ENCODE results near the gene PTRH1. TPM values are rescaled to one million over a fixed set of nuclear protein-coding genes. Genes with fewer than 3 reads are reported as not detected.

The PTRH1 gene
- total RNA-seq, 2 donors from 2014 or later: 8.9 to 23.8 TPM

- Histone ChIP-seq H3K27ac (no peak overlapping the region), H3K4me3 (no peak overlapping the region), H3K36me3 (no peaks in the 10 kb centered on the region), H3K4me1 (no peaks in the 10 kb centered on the region), H3K9ac (ENCODE audit: low read depth in 2 of 2, low read length in 2 of 2) (no peak overlapping the region), H3K9me3 (no peaks in the 10 kb centered on the region), H3K27me3 (no peaks in the 10 kb centered on the region)
- no peak for TF ChIP-seq CTCF (IDR thresholded peaks at IDR 0.05)
- no peak for DNase-seq
- intact Hi-C loops (cut with DNase I): no loop called here
Observed at GRCh38 chr9:127683723-127684122, 31.7 kb downstream of the PTRH1 start.

GRCh38 chr9:127682351-127683136 is 32.9 kb downstream of the PTRH1 start:
- Histone ChIP-seq H3K4me3 (no peak overlapping the region), H3K9me3 (no peaks in the 10 kb centered on the region), H3K27me3 (no peaks in the 10 kb centered on the region), H3K27ac (no peak overlapping the region), H3K9ac (ENCODE audit: low read depth in 2 of 2, low read length in 2 of 2) (no peak overlapping the region), H3K4me1 (no peaks in the 10 kb centered on the region), H3K36me3 (no peaks in the 10 kb centered on the region)
- no peak for DNase-seq
- no peak for TF ChIP-seq CTCF (IDR thresholded peaks at IDR 0.05)
- intact Hi-C loops (cut with DNase I): no loop called here

- TF ChIP-seq CTCF (IDR thresholded peaks at IDR 0.05): no peak
- no peaks in the 10 kb centered on the region for H3K9me3 ChIP-seq
- DNase-seq: no peak
- H3K9ac ChIP-seq (ENCODE audit: low read depth in 2 of 2, low read length in 2 of 2): no peak overlapping the region
- no peaks in the 10 kb centered on the region for H3K4me1 ChIP-seq
- no peak overlapping the region for H3K4me3 ChIP-seq
- H3K36me3 ChIP-seq: no peaks in the 10 kb centered on the region
- no peak overlapping the region for H3K27ac ChIP-seq
- intact Hi-C loops (cut with DNase I): no loop called here
- H3K27me3 ChIP-seq: no peaks in the 10 kb centered on the region
Observed at GRCh38 chr9:127680846-127681245, 34.6 kb downstream of the PTRH1 start.

- Histone ChIP-seq H3K27me3 (no peaks in the 10 kb centered on the region), H3K4me1 (no peaks in the 10 kb centered on the region), H3K9ac (ENCODE audit: low read depth in 2 of 2, low read length in 2 of 2) (no peak overlapping the region), H3K9me3 (no peaks in the 10 kb centered on the region), H3K4me3 (no peak overlapping the region), H3K36me3 (no peaks in the 10 kb centered on the region), H3K27ac (no peak overlapping the region)
- no peak for DNase-seq
- no peak for TF ChIP-seq CTCF (IDR thresholded peaks at IDR 0.05)
- intact Hi-C loops (cut with DNase I): no loop called here
Observed at GRCh38 chr9:127680226-127680625, 35.2 kb downstream of the PTRH1 start.

GRCh38 chr9:127679506-127679905 is 36.0 kb downstream of the PTRH1 start:
- Histone ChIP-seq H3K36me3 (no peaks in the 10 kb centered on the region), H3K4me1 (no peaks in the 10 kb centered on the region), H3K27me3 (no peaks in the 10 kb centered on the region), H3K4me3 (no peak overlapping the region), H3K9ac (ENCODE audit: low read depth in 2 of 2, low read length in 2 of 2) (no peak overlapping the region), H3K9me3 (no peaks in the 10 kb centered on the region), H3K27ac (no peak overlapping the region)
- TF ChIP-seq CTCF (IDR thresholded peaks at IDR 0.05): no peak
- DNase-seq: no peak
- intact Hi-C loops (cut with DNase I): no loop called here

All from colonic mucosa (tissue), 4 donors.